ENCODE data around the gene TBC1D21. TPM values are rescaled to one million over a fixed set of nuclear protein-coding genes. Genes with fewer than 3 reads are reported as not detected.
A peak's percentile ranks its signal among the peaks of the same experiment; 100 is the strongest.

Gene TBC1D21
- total and polyA plus RNA-seq, 2 of the 4 experiments (the other 2 are of a cell fraction) = not detected

DNA sequence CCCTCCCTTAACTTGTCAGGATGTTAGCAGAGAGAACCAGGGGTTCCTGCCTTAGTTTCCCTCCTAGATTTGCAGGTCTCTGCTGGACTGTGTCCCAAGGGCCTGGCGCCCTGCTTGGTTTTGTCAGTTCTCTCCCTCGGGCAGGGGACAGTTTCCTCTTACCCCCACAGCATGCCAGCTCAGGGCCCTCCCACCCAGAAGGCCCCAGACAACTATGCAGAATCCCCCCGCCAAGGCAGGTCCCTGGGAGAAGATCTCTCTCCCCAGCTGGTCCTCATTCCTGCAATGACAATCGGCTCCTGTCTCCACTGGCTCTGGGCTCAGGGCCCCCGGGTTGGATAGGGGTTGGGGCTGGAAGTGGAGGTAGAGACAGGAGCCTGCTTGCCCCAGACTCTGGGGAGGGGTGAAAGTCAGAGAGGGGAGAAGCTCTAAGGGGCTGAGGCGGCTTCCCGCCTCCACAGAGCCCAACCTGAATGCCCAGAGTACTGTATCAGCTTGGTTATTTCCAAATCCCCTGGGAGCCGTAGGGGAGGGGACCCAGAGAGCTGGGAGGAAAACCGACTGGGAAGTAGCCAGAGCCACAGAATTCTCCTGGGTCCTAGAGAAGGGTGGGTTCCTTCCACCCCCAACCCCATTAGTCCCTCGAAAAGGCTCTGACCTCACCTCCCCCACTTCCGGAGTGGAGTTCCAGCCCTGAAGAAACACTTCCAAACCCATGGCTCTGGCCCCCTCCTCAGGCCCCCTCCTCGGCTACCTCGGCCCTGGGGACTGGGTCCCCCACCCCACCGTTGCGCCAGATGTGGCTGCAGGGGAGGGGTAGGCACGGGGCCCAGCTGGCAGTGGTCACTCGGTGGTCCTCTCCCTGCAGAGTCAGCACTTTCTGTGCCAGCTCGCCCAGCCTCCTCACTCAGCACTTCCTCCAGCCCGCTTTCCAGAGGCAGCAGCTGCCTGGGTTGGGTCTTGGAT is 49.1 kb downstream of the TBC1D21 start:
- H3K9ac ChIP-seq (ENCODE audit: low read depth, low read length) = peak overlapping the region; percentile 54
- peak overlapping the region; percentile 96 to 98 for H4K8ac ChIP-seq (ENCODE audit: low read depth in 2 of 2, low read length in 2 of 2)
- H3K14ac ChIP-seq (replicated peaks; ENCODE audit: low read depth, low read length) = peak overlapping the region; percentile 82
- peak overlapping the region; percentile 98 for H2BK15ac ChIP-seq (ENCODE audit: low read depth, low read length)
- H3K9me1 ChIP-seq (ENCODE audit: insufficient read depth, low read length) = peaks cover 28% of the 10 kb centered on the region
- peak overlapping the region; percentile 100 for H3K4ac ChIP-seq (ENCODE audit: low read depth, low read length)
- ATAC-seq (ENCODE audit: low read depth) = peak; percentile 6
- H2AK5ac ChIP-seq (ENCODE audit: low read depth, low read length) = peak overlapping the region; percentile 99
- peak overlapping the region; percentile 87; the same call in 1 of the 2 replicates for H3K56ac ChIP-seq (ENCODE audit: extremely low read depth, insufficient read depth, low read length)
- H2AFZ ChIP-seq (replicated peaks; ENCODE audit: low read length, poor library complexity) = peak overlapping the region; percentile 83
- peaks cover 45% of the 10 kb centered on the region for H3K4me1 ChIP-seq (ENCODE audit: control insufficient read depth, insufficient read depth, low read length)
- H3K9me3 ChIP-seq (ENCODE audit: control insufficient read depth, insufficient read depth, low read length) = no peaks in the 10 kb centered on the region
- H2BK120ac ChIP-seq (ENCODE audit: low read depth, low read length) = peak overlapping the region; percentile 99
- no peaks in the 10 kb centered on the region for H3K27me3 ChIP-seq (ENCODE audit: control insufficient read depth, insufficient read depth, low read length)
- peak overlapping the region; percentile 41 for H3K4me2 ChIP-seq (ENCODE audit: low read depth, low read length)
- peak overlapping the region; percentile 82 for H2AK9ac ChIP-seq (replicated peaks; ENCODE audit: low read depth, low read length, poor library complexity)
- in situ Hi-C loops (cut with MboI; ENCODE audit: low sequenced_read_pairs) (no loop called here), intact Hi-C loops (cut with micrococcal nuclease) (no loop called here), dilution Hi-C loops (cut with HindIII; ENCODE audit: low sequenced_read_pairs, unreplicated experiment) (no loop called here)
- H4K91ac ChIP-seq (ENCODE audit: insufficient read depth, low read depth, low read length) = peak overlapping the region; percentile 100
- BruUV-seq (replicated peaks) = no TSS peak
- POLR2A ChIA-PET (ENCODE audit: unreplicated experiment) = no interaction called here
- H3K79me1 ChIP-seq (ENCODE audit: low read depth in 1 of 2, low read length in 2 of 2) = peaks cover 52 to 76% of the 10 kb centered on the region in 2 experiments
- DNase-seq = peak; percentile 70
- peak overlapping the region; percentile 93 for H2BK5ac ChIP-seq (ENCODE audit: low read depth, low read length, poor library complexity, severe bottlenecking)
- WGBS, 2 experiments (ENCODE audit: extremely low coverage in 2 of 2, insufficient read length in 1 of 2) = no CpG with 5 or more reads among the region's 19 CpGs
- H4K20me1 ChIP-seq (ENCODE audit: insufficient read depth, low read length) = no peaks in the 10 kb centered on the region; the same call in 1 of the 2 replicates
- peak overlapping the region; percentile 76 for H3K18ac ChIP-seq (ENCODE audit: low read depth, low read length)
- peak overlapping the region; percentile 94 for H3K23ac ChIP-seq (ENCODE audit: low read depth, low read length)
- peak overlapping the region; percentile 81 for H4K5ac ChIP-seq (ENCODE audit: low read depth, low read length)
- H3K27ac ChIP-seq (ENCODE audit: insufficient read depth, low read length) = peak overlapping the region; percentile 91
- H3K4me3 ChIP-seq (ENCODE audit: insufficient read depth, low read depth, low read length) = no peak overlapping the region
- H2BK20ac ChIP-seq (ENCODE audit: low read depth, low read length) = peak overlapping the region; percentile 99
- CTCF ChIA-PET = no interaction called here
- peaks cover 5% of the 10 kb centered on the region for H3K36me3 ChIP-seq (ENCODE audit: control insufficient read depth, insufficient read depth, low read length)
- TF ChIP-seq, protein P1, sequence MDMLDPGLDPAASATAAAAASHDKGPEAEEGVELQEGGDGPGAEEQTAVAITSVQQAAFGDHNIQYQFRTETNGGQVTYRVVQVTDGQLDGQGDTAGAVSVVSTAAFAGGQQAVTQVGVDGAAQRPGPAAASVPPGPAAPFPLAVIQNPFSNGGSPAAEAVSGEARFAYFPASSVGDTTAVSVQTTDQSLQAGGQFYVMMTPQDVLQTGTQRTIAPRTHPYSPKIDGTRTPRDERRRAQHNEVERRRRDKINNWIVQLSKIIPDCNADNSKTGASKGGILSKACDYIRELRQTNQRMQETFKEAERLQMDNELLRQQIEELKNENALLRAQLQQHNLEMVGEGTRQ (IDR thresholded peaks at IDR 0.05; ENCODE audit: low read depth, low read length) = no peak
- TF ChIP-seq BHLHE40 (IDR thresholded peaks at IDR 0.05; ENCODE audit: low read depth, low read length) (no peak), MAFK (IDR thresholded peaks at IDR 0.05; ENCODE audit: low read depth, low read length) (peak; percentile 92), CHD1 (IDR thresholded peaks at IDR 0.05; ENCODE audit: low read depth, low read length) (no peak), NFE2L2 (IDR thresholded peaks at IDR 0.05; ENCODE audit: low read depth, low read length) (no peak), RAD21 (IDR thresholded peaks at IDR 0.05; ENCODE audit: low read length) (no peak), RFX5 (IDR thresholded peaks at IDR 0.05; ENCODE audit: low read depth, low read length) (no peak), MAZ (IDR thresholded peaks at IDR 0.05; ENCODE audit: borderline replicate concordance, low read depth, low read length) (peak; percentile 62; the same call in 1 of the 2 replicates), MXI1 (IDR thresholded peaks at IDR 0.05; ENCODE audit: borderline replicate concordance, low read depth, low read length) (no peak), SMC3 (IDR thresholded peaks at IDR 0.05; ENCODE audit: low read depth, low read length) (no peak), POLR2A (IDR thresholded peaks at IDR 0.05; ENCODE audit: low read depth, low read length) (no peak), FOS (IDR thresholded peaks at IDR 0.05; ENCODE audit: low read depth, low read length) (no peak), RCOR1 (IDR thresholded peaks at IDR 0.05; ENCODE audit: insufficient replicate concordance, low read length) (no peak), CEBPB (IDR thresholded peaks at IDR 0.05; ENCODE audit: low read depth, low read length) (no peak)
- TF ChIP-seq, protein P2, sequence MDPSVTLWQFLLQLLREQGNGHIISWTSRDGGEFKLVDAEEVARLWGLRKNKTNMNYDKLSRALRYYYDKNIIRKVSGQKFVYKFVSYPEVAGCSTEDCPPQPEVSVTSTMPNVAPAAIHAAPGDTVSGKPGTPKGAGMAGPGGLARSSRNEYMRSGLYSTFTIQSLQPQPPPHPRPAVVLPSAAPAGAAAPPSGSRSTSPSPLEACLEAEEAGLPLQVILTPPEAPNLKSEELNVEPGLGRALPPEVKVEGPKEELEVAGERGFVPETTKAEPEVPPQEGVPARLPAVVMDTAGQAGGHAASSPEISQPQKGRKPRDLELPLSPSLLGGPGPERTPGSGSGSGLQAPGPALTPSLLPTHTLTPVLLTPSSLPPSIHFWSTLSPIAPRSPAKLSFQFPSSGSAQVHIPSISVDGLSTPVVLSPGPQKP (IDR thresholded peaks at IDR 0.05; ENCODE audit: borderline replicate concordance, low read depth, low read length) = no peak

All from IMR-90 (cell line).